Thyroid gland (tissue), 4 donors: Measurements from ENCODE around the gene BCR.

Experiments used
- CTCF ChIP-seq, 6 experiments: fragments of 200-600 bp in 3 of 6; fragments of 450-650 bp in 3 of 6; sonication (generic) in 3 of 6; IDR thresholded peaks; one replicate each; pipeline ENCODE4 v1.5.1; 2016 to 2019; ENCODE audit warnings: antibody characterized with exemption in 6 of 6, mild to moderate bottlenecking in 2 of 6, inconsistent platforms in 1 of 6, moderate library complexity in 1 of 6
- POLR2A ChIP-seq, 2 donors: fragments of 450-650 bp; IDR thresholded peaks; one replicate each; pipeline ENCODE4 v1.6.1; 2017; ENCODE audit warnings: antibody characterized with exemption in 2 of 2, mild to moderate bottlenecking in 2 of 2, moderate library complexity in 1 of 2

- TF ChIP-seq CTCF (IDR thresholded peaks at IDR 0.05) (no peak), POLR2A (IDR thresholded peaks at IDR 0.05) (no peak)
These were observed 179.3 kb downstream of the BCR start for GRCh38 chr22:23359583-23360123.
